GM10248 (cell line): Measurements from ENCODE around the gene SMIM30.

Experiments
- CTCF ChIA-PET: fragments of 300-600 bp; sonication (Branson Sonifier 250); formaldehyde crosslinking; extraction: SDS; loops from one replicate; lab custom pipeline; 2021; ENCODE audit warnings: antibody characterized with exemption; lab: Yijun Ruan, JAX
- POLR2A ChIA-PET: fragments of 350-650 bp; sonication (Branson Sonifier 250); formaldehyde crosslinking; extraction: SDS; loops from one replicate; lab custom pipeline; 2020; ENCODE audit warnings: antibody characterized with exemption; lab: Yijun Ruan, JAX
- DNase-seq: peaks from one replicate; pipeline ENCODE4 v3.0.0; 2012; ENCODE audit errors: extremely low spot score
- TF ChIP-seq, protein P1 (sequence below): IDR thresholded peaks from 2 replicates; pipeline ENCODE4 v1.5.1; 2012; ENCODE audit warnings: mild to moderate bottlenecking, low read depth; ENCODE audit errors: extremely low read depth, missing control alignments, control extremely low read depth

SMIM30 gene

DNA sequence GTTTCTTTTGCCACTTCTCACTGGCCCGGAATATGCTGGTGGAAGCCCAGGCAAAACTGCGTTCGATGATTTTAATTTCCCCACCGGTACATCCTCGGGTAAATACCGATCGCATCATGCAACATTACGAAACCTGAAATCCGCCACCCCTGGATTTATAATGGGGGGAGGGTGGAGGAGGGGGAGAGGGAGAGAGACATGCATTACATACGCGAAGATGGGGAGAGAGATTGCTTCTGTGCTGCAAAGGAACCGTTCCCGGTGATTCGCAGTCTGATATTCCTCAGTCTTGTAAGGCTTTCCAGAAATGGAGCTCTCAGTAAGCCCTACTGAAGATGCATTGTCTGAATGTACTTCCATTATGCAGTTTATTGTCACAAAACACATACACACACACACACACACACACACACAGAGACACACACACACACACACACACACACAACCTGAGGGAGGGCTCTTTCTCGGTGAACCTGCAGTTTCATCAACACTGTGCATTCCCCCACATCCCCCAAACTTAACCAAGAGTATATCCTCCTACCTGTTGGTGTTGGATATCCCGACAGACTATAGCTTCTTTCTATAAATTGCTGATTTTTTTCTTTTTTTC is 32.5 kb downstream of the SMIM30 start:
- ChIA-PET CTCF (interaction anchor here (1.0 to 1.2 kb wide), 3 partner anchors 10 to 74 kb away, joined by 3 to 5 read pairs (median 3); no protein-coding TSS in a partner anchor), POLR2A (no interaction called here)
- no peak for DNase-seq
- TF ChIP-seq, protein P1, sequence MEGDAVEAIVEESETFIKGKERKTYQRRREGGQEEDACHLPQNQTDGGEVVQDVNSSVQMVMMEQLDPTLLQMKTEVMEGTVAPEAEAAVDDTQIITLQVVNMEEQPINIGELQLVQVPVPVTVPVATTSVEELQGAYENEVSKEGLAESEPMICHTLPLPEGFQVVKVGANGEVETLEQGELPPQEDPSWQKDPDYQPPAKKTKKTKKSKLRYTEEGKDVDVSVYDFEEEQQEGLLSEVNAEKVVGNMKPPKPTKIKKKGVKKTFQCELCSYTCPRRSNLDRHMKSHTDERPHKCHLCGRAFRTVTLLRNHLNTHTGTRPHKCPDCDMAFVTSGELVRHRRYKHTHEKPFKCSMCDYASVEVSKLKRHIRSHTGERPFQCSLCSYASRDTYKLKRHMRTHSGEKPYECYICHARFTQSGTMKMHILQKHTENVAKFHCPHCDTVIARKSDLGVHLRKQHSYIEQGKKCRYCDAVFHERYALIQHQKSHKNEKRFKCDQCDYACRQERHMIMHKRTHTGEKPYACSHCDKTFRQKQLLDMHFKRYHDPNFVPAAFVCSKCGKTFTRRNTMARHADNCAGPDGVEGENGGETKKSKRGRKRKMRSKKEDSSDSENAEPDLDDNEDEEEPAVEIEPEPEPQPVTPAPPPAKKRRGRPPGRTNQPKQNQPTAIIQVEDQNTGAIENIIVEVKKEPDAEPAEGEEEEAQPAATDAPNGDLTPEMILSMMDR: no peak

DNA sequence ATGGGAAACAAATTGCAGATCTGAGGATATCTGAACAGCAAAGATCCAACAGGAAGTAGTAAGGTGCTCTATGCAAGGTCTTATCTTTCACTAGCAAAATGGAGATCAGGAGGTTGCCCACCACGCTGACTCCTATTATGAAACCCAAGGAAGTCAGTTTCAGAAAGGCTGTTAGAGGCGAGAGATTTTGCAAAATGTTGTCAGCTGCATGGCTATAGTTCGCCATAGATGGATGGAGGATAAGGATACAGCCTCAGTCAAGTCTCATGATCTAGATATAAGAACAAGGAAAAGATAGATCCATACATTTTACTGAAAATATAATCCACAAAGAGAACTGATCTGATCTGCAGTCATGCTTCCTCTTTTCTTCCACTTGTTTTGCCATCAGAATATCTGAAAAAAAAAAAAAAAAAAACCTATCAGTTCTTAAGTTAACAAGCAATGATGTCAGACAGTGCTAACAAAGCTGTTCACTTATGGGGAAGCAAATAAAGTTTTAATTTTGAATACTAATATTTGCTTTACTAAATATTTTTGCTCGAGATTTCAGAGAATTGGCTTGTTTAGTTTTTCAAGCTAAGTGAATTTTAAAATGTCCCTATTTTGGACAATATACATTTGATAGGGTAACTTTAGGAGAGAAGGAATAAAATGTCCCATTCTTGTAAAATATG is 33.7 kb downstream of the SMIM30 start:
- CTCF ChIA-PET: no interaction called here
- no peak for DNase-seq
- TF ChIP-seq, protein P1: no peak
- POLR2A ChIA-PET: no interaction called here

DNA sequence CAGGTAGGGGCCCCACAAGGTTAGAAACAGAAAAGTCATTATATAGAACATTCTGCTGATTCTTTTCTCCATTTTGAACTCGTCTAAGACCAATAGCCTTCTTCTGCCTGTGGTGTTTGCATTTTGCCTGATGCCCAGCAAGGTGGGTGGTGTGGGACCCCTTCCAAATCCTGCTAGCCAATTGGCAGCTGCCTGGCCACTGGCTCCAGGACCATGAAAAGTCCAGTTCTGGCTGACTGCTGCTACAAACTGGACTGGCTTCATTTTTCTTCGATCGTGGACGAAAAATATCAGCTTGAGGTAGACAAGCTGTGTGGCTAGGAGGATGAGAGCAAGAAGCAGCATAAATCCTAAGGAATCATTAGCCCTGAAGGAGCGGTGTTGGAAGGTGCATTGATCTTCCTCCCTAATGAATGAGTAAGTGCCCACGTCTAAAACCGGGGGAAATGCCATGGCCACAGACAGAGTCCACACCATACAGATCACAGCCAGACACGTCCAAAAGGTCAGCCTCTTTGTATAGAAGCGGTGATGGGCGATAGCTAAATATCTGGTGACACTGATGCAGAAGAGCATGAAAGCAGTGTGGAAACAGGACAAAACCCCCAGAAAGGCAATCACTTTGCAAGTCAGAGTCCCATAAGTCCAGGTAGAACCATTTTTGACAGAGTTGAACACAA is 34.4 kb downstream of the SMIM30 start:
- ChIA-PET CTCF (no interaction called here), POLR2A (no interaction called here)
- no peak for DNase-seq
- TF ChIP-seq, protein P1: no peak

DNA sequence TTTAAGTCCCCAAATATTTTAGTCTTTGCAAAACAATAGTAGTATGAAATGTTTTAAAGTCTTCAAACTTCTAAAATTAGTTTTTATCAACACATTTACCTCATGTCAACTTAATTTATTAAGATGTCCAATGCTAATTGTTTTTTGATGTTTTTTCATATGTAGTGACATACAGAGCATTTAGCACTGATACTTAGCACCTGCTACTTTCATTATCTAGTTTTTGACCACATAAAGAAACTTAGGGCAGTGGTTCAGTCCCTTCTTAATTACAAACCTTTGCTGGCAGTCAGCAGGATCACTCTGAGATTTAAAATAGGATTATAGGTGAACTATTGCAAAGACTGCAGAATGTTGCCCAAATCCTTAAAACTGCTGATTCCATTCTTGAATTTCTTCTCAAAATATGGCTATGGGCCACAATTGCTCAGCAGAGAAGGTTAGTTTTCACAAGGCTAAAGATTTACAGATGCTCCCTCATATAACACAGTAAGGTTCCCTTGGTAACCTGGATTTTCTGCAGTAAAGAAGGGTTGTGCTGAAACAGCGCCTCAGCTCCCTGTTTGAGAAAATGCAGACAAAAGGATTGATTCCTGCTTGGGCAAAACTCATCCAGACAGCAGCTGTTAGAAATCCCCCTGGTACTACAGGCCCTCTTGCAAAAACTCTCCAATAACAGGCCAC is 35.1 kb downstream of the SMIM30 start:
- CTCF ChIA-PET: no interaction called here
- TF ChIP-seq, protein P1: no peak
- no peak for DNase-seq
- POLR2A ChIA-PET: no interaction called here

DNA sequence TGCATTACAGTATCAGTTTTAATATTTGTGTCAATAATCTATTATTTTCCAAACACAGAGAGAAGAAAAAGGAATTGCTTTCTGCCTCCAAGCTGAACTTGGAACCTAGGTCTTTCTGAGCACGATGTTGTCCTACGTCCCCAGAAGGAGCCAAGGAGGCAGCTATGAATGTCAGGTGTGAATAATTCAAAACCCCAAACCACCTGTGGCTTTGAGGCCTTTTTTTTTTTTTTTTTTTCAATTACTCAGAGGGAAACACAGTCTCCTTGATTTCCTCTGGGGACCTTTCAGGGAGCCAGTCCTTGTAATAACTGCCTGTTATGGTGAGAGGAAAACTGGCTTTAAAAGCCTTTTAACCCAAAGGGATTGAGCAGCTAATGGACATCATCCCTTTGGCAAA is 40.0 kb downstream of the SMIM30 start:
- CTCF ChIA-PET: interaction anchor here (1.3 kb wide), 1 partner anchor 14 kb away, joined by 3 read pairs; no protein-coding TSS in a partner anchor

More for the DNA sequence above, 40.0 kb downstream of the SMIM30 start:
- POLR2A ChIA-PET: no interaction called here
- TF ChIP-seq, protein P1: no peak
- no peak for DNase-seq
